Activated gamma-delta T cell (primary cell): ENCODE results near the gene ZNF865.
A peak's percentile ranks its signal among the peaks of the same experiment; 100 is the strongest.

ENCODE experiments used
- DNase-seq: peaks from one replicate; lab custom pipeline; 2025; lab: John Stamatoyannopoulos, UW

ZNF865 gene

DNA sequence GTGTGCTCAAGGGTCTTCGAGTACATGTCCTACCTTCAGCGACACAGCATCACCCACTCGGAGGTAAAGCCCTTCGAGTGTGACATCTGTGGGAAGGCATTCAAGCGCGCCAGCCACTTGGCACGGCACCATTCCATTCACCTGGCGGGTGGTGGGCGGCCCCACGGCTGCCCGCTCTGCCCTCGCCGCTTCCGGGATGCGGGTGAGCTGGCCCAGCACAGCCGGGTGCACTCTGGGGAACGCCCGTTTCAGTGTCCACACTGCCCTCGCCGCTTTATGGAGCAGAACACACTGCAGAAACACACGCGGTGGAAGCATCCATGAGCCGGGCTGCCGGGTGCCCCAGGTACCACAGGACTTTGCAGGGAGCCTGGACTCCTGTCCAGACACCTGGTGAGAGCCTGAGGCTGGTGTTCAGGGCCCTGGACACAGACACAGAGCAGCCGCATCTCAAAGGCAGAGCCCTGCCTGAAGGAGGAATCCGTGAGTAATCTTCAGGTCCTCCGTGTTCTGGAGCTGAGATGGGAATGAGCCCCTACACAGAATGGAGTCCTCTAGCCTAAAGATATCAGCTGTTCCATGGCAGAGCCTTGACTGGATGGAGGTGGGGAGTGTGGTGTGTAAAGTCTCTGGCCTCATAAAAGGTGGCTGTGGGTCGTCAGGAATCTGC is 39.5 kb downstream of the ZNF865 start:
- DNase-seq, result no peak

DNA sequence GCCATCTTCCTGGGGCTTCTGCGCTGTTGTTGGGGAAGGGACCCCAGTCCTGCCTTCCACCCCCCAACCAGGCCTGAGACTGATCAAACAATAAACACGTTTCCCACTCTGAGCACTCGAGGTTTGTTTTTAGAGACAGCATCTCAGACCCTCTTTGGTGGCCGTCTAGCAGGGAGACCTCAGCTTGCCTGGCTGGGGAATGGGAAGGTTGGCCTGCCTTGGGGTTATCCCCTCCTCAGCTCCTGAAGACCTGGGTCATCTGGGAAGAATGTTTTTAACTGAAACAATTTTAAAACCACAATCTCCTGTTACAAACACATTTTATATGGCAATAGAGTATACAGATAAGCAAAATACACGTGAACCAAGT is 40.0 kb downstream of the ZNF865 start:
- no peak for DNase-seq

- no peak for DNase-seq
Observed at GRCh38 chr19:55646889-55647731, 41.7 kb downstream of the ZNF865 start.

DNA sequence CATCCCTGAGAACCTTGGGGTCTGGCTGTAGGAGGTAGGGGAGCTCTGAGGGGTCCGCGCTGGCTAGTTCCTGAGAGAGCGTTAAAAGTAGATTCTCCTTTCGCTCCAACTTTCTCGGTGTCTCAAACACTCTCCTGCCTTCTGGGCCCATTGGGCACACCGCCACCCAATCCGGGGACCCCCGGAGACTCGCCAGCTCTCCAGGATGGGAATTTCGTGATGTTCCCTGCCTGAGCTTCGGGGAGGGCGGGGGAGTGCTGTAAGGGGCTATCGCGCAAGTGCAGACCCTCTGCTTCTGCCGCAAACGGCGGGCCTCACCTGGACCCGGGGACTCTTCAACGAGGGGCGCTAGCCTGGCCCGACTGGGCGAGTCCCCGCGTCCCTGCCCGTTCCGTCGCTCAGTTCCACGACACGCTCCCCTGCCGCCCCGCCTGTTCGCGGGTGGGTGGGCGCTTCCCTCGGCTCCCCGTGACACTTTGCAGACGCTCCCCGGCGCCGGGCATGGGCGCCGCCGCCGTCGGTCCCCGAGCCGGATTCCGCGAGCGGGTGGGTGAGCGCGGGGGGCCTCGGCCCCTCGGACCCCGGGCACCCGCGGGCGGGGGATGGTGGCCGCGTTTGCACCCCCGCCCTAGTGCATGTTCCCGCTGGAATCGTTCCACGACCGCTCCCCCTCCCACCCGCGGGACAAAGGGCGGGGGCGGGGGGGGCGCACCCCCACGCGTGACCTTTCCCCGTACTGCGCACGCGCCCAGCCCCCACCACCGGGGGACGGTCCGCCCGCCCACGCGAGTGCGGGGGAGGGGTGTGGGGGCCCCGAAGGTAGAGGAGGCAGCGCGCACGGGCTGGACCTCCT is 42.5 kb downstream of the ZNF865 start, which contains the start of gene CCDC106:
Gene CCDC106, plus strand, starts transcription at position 481 of the 853 bp plus-strand sequence. CDS start 835 bp downstream, outside the sequence.
- peak; percentile 27 for DNase-seq

GRCh38 chr19:55648585-55649267 is 43.3 kb downstream of the ZNF865 start:
- no peak for DNase-seq

DNA sequence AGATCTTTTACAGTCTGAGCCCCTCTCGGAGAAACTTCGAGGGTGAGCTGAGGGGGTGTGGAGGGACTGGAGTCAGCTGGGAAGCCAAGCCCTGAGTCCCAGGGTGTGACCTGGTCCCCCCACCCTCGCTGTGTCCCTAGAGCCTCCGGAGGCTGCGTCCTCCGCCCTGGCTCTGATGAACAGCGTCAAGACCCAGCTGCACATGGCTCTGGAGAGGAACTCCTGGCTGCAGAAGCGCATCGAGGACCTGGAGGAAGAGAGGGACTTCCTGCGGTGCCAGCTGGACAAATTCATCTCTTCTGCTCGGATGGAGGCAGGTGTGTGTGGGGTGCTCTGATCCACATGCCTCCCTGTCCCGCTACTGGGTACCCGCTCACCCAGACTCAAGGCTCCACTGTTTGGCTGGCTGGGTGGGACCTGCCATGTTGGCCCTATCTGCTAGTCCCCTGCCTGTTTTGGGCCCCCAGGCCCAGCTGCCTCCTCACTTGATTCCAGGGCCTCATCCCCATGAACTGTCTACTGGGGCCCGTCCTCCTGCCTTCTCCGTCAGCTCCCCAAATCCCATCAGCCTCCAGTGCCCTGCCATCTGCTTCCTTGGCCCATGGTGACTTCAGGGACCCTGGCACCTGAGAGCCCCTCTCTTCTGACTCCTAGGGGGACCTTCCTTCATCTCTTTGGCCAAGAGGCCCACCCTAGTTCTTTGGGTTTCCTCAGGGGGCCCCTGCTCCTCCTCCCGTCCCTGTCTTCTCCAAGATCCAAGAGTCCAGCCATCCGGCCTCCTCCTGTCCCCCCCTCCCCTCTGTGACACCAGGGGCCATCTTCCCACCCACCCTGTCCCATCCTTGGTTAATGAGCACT is 44.0 kb downstream of the ZNF865 start:
- no peak for DNase-seq

DNA sequence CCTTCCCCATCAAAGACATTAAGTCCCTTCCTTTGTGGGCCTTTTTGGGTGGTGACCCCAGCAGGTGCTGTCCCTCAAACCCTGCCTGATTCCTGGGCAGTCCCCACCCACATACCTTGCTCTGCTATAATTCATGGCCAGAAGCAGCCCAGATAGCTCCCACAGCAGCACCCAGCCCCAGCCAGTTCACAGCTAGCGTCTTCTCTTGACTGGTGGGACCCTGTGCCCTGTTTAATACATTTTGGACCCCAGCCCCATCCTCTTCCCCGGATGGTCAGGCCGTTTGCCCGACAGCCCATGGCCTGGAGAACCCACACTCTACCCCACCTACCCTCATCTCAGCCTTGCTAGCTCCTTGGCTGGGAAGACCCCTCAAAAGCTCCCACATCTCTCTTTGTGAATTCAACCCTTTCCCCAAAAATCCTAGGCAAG is 44.7 kb downstream of the ZNF865 start:
- DNase-seq, result no peak

- DNase-seq, result no peak
Observed at GRCh38 chr19:55650602-55651230, 45.3 kb downstream of the ZNF865 start.

DNA sequence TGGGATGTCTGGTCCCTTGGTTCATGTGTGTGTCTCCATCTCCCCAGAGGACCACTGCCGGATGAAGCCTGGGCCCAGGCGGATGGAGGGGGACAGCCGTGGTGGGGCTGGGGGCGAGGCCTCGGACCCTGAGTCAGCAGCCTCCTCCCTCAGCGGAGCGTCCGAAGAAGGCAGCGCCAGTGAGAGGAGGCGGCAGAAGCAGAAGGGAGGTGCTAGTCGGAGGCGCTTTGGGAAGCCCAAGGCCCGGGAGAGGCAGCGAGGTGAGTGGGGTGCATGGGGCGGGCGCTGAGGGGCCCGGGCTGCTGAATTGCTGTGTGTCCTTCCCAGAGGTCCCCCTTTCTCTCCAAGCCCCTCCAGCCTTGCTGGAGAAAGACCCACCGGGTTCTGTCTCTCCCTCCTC is 45.8 kb downstream of the ZNF865 start:
- DNase-seq, result no peak

- peak; percentile 23 for DNase-seq
Observed at GRCh38 chr19:55652311-55653128, 47.1 kb downstream of the ZNF865 start.

- peak; percentile 92 for DNase-seq
Observed at GRCh38 chr19:55653651-55654322, 48.3 kb downstream of the ZNF865 start.

DNA sequence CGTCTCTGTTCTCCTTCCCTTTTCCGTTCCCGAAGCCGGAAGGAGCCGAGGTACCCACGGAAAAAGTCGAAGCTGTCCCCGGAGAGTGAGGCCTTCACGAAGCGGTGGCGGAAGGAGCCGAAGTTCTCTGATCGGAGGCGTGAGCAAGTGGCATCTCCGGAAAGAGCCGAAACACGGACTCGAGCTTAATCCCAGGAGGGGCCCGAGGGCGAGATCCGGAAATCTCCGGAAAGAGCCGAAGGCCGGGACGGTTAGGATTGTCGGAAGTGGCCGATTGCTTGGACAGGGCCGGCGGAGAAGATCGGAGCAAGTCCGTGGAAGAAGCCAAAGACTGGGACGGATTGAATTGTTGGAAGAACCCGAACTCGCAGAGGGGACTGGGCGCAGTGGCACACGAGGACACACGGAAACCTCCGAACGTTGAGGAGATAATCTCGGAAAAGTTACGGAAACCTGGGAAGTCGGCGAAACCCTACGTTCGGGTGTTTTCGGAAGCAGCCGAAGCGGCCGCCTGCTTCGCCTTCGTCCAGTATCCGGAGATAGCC is 48.9 kb downstream of the ZNF865 start:
- DNase-seq, result peak; percentile 68

DNA sequence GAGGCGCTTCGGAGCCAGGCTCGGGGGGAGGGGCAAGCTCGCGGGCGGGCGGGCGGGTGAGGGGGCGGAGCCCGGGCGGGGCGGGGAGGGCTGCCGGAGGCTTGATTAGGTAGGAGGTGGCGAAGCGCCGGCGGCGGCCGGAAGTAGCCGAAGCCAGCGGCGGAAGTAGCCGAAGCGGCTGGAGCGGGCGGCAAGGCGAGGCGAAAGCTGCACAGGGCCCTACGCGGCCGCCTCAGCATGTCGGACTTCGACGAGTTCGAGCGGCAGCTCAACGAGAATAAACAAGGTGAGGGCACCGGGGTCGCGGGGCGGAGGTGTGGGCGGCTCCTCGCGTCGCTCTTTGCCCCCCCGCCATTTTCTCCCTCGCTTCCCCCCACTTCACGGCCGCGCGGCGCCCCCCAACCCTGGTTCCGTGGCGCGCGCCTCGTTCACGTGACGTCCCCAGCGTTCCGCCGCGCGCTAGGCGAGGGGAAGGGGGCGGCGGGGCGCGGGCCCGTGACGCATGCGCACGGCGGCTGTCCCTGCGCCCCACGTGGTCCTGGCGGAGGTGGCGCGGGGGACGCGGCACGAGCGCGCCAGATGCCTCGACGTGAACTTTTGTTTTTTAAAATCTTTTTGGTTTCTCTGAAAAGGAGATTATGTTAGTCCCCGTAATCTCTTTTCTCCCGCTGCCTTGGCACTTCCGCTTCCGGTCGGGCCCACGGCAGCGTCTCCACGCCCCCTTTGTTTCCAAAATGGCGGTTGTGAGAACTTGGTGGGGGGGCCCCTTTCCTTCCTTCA is 49.6 kb downstream of the ZNF865 start, which contains the start of gene U2AF2:
Gene U2AF2, plus strand, starts transcription at position 168 of the 780 bp plus-strand sequence. Its CDS starts 70 bp downstream, at position 238.
- peak; percentile 95 for DNase-seq

DNA sequence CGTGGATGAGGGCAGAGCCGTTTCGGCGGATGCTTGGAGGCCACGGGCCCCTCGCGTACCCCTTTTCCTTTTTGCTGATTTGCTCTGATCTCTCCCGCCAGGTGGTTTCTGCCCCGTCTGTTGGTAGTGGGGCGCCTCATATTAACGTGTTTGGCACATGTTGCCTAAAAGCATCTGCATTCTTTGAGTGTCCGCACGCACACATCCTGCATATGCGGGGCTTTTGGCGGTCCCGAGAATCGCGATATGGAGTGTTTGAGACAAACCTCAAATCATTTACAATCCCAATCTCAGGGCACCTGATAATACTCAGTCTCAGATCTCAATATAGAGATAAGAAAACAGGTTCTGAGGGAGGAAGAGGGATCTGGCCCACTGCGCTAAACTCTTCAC is 50.2 kb downstream of the ZNF865 start:
- DNase-seq, result no peak

DNA sequence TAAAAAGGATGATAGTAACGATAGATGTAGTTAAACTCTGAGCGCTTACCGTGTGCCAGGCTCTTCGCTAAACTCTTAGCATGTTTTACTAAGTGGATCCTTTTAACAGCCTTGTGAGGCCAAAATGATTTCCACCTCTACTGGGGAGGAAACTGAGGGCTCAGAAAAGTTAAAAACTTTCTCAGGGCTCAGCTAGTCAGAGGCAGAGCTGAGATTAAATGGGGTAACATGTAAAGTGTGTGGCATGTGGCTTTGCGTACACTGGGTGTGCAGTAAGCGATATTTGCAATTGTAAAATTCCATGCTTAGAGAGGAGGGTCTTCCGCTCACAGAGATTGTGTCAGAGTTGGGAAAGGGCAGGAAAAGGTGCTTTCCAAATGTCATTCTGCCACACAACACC is 51.1 kb downstream of the ZNF865 start:
- no peak for DNase-seq

GRCh38 chr19:55656988-55657747 is 51.7 kb downstream of the ZNF865 start:
- no peak for DNase-seq
